Stimulated activated CD4-positive, alpha-beta T cell treated with anti-CD3 and anti-CD28 coated beads, Interleukin-1b, Interleukin-23, amount 100 ng/mL, for 24 hours (primary cell): ENCODE data around the gene FIGNL2.

Experiments
- DNase-seq, 4 experiments: peaks; one replicate each; pipeline ENCODE4 v3.0.0-alpha.2; 2020; ENCODE audit warnings: low read depth in 4 of 4, low spot score in 1 of 4

The FIGNL2 gene

GRCh38 chr12:51784688-51785087 lies 63.8 kb downstream of the FIGNL2 start:
- DNase-seq, result no peak

GRCh38 chr12:51779876-51780275 lies 68.6 kb downstream of the FIGNL2 start:
- DNase-seq, result no peak

GRCh38 chr12:51777973-51778372 lies 70.5 kb downstream of the FIGNL2 start:
- no peak for DNase-seq

- no peak for DNase-seq
Observed at GRCh38 chr12:51777457-51777856, 71.1 kb downstream of the FIGNL2 start.

GRCh38 chr12:51774933-51775332 lies 73.6 kb downstream of the FIGNL2 start:
- no peak for DNase-seq

GRCh38 chr12:51773145-51773869 lies 75.2 kb downstream of the FIGNL2 start:
- DNase-seq, result no peak

- DNase-seq, result no peak
Observed at GRCh38 chr12:51771008-51771407, 77.5 kb downstream of the FIGNL2 start.
